Suprapubic skin (tissue), 4 donors: ENCODE measurements around the gene OTUB1. TPM values are rescaled to one million over a fixed set of nuclear protein-coding genes. Genes with fewer than 3 reads are reported as not detected.
"Not testable (repeated sequence)": the region's sequence is repeated elsewhere in the genome, so short reads cannot be mapped to it uniquely, and the experiment has no call there.

Experiments used
- DNase-seq, 2 donors: peaks; one replicate each; pipeline ENCODE4 v3.0.0-alpha.2; 2019; ENCODE audit warnings: low spot score in 2 of 2
- H3K27ac ChIP-seq: fragments of 200-600 bp; sonication (generic); one replicate; pipeline ENCODE4 v1.5.1; 2019
- H3K27me3 ChIP-seq: fragments of 200-600 bp; sonication (generic); one replicate; pipeline ENCODE4 v1.5.1; 2019
- H3K36me3 ChIP-seq: fragments of 200-600 bp; sonication (generic); one replicate; pipeline ENCODE4 v1.5.1; 2019
- H3K4me1 ChIP-seq: fragments of 200-600 bp; sonication (generic); one replicate; pipeline ENCODE4 v1.5.1; 2019
- H3K4me3 ChIP-seq: fragments of 200-600 bp; sonication (generic); one replicate; pipeline ENCODE4 v1.5.1; 2019; ENCODE audit warnings: mild to moderate bottlenecking
- H3K9me3 ChIP-seq: fragments of 200-600 bp; sonication (generic); one replicate; pipeline ENCODE4 v1.5.1; 2019
- EP300 ChIP-seq: sonication (generic); formaldehyde crosslinking; IDR thresholded peaks from one replicate; pipeline ENCODE4 v1.6.1; 2017; ENCODE audit warnings: antibody characterized with exemption
- POLR2A ChIP-seq, 2 donors: fragments of 450-650 bp; IDR thresholded peaks; one replicate each; pipeline ENCODE4 v1.6.1; 2017; ENCODE audit warnings: antibody characterized with exemption in 2 of 2, mild to moderate bottlenecking in 2 of 2, moderate library complexity in 2 of 2
- POLR2AphosphoS5 ChIP-seq, 3 donors: sonication (generic); formaldehyde crosslinking; IDR thresholded peaks; one replicate each; pipeline ENCODE4 v1.6.1; 2017; ENCODE audit warnings: antibody characterized with exemption in 3 of 3
- WGBS: methylation state at CpG from one replicate; pipeline ENCODE4 v1.1.5; 2018; 5-methylcytosine and 5-hydroxymethylcytosine counted together
- total RNA-seq, 4 donors: library from RNA; depleted of rRNA; stranded (reverse); fragments of >200 nt; gene quantifications; one replicate each; pipeline ENCODE4 v1.1.0, GENCODE V29; 2016
- TF ChIP-seq, protein P1 (sequence below), 2 donors: fragments of 200-600 bp in 1 of 2; fragments of 450-650 bp in 1 of 2; sonication (generic) in 1 of 2; IDR thresholded peaks; one replicate each; pipeline ENCODE4 v1.5.1; 2016 to 2019; ENCODE audit warnings: antibody characterized with exemption in 2 of 2, mild to moderate bottlenecking in 1 of 2, moderate library complexity in 1 of 2

The OTUB1 gene
- total RNA-seq, 4 donors from 2014 or later, result 78.4 to 117 (median 93.5) TPM

DNA sequence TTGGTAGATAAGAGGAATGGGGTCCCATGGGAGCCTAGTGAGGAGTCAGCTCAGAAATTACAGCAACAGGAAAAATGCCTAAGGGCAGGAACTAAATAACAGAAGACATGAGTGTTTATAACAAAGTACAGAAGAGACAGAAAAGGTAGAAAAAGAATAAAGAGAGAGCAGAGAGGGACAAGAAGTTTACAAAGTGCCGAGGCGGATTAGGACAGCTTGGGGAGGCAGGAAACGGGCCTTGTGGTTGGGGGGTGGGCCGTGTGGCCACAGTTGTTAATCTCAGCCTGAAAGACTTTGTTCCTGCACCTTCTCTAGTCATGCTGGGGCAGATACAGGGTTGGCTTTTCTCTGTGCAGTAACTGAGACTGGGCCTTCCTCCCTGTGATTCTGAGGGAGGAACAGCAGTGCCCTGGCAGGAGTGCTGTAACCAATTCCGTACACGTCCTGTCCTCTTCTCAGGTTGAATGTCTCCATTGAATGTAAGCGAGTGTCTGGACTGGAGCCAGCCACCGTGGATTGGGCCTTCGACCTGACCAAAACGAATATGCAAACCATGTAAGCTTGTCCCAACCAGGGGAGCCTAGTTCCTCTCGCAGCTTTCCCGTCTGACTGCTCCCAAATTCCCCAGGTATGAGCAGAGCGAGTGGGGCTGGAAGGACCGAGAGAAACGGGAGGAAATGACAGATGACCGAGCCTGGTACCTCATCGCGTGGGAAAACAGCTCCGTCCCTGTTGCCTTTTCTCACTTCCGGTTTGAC lies 34.3 kb upstream of the OTUB1 start:
- Histone ChIP-seq H3K27me3 (no peaks in the 10 kb centered on the region), H3K9me3 (no peaks in the 10 kb centered on the region), H3K4me1 (peaks cover 17% of the 10 kb centered on the region), H3K27ac (peak overlapping the region; percentile 59), H3K4me3 (peak overlapping the region; percentile 1), H3K36me3 (peaks cover 41% of the 10 kb centered on the region)
- TF ChIP-seq POLR2A (IDR thresholded peaks at IDR 0.05), result no peak
- TF ChIP-seq EP300, result no peak
- TF ChIP-seq, protein P1, sequence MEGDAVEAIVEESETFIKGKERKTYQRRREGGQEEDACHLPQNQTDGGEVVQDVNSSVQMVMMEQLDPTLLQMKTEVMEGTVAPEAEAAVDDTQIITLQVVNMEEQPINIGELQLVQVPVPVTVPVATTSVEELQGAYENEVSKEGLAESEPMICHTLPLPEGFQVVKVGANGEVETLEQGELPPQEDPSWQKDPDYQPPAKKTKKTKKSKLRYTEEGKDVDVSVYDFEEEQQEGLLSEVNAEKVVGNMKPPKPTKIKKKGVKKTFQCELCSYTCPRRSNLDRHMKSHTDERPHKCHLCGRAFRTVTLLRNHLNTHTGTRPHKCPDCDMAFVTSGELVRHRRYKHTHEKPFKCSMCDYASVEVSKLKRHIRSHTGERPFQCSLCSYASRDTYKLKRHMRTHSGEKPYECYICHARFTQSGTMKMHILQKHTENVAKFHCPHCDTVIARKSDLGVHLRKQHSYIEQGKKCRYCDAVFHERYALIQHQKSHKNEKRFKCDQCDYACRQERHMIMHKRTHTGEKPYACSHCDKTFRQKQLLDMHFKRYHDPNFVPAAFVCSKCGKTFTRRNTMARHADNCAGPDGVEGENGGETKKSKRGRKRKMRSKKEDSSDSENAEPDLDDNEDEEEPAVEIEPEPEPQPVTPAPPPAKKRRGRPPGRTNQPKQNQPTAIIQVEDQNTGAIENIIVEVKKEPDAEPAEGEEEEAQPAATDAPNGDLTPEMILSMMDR (IDR thresholded peaks at IDR 0.05), result no peak
- no peak for TF ChIP-seq POLR2AphosphoS5 (IDR thresholded peaks at IDR 0.05)
- whole genome bisulfite sequencing, result 65% methylated on average over 20 of the region's 20 CpGs
- DNase-seq, result no peak

DNA sequence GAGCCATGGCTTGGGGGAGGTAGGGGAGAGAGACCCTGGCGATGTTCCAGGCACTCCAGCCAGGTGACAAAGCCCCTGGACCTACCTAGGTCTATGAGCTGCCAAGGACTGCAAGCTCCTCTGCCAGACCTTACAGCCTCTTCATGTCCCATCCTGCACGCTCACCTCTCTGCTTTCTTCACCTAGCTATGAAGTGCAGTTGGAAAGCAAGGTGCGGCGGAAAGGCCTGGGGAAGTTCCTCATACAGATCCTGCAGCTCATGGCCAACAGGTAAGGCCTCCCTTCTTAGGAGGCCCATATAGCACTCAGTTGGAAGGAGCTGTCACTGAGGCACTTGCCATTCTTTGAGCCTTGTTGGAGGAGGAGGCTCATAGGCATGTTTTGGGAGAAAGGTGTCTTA lies 33.7 kb upstream of the OTUB1 start:
- H3K27ac ChIP-seq, result peak overlapping the region; percentile 59
- no peaks in the 10 kb centered on the region for H3K27me3 ChIP-seq
- no peak for DNase-seq
- H3K36me3 ChIP-seq, result peaks cover 38% of the 10 kb centered on the region
- 37% methylated on average over 4 of the region's 4 CpGs for whole genome bisulfite sequencing
- TF ChIP-seq POLR2A (IDR thresholded peaks at IDR 0.05) (no peak), POLR2AphosphoS5 (IDR thresholded peaks at IDR 0.05) (no peak), EP300 (no peak)
- TF ChIP-seq, protein P1 (IDR thresholded peaks at IDR 0.05), result no peak
- no peaks in the 10 kb centered on the region for H3K9me3 ChIP-seq
- H3K4me1 ChIP-seq, result peaks cover 19% of the 10 kb centered on the region
- peak overlapping the region; percentile 1 for H3K4me3 ChIP-seq

DNA sequence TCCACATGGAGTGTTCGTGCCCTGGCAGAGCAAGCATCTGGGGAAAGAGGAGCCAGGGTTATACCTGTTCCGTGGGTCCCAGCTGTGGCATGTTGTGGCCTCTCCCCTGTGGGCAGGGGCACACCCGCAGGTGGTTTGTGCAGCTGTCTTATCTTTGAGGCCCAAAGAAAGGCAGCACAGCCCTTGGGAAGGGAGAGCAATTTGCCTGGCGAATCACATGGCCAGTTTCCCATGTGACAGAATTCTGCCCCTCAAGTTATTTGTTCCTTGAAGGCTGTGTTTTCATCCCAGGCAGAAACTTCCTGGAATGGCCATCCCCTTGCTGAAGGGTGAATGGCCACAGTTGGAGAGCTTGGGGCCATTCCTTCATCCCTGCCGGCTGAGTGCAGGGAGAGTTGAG lies 28.2 kb upstream of the OTUB1 start:
- Histone ChIP-seq H3K4me1 (peaks cover 37% of the 10 kb centered on the region), H3K27me3 (no peaks in the 10 kb centered on the region), H3K9me3 (no peaks in the 10 kb centered on the region), H3K27ac (no peak overlapping the region), H3K36me3 (peaks cover 28% of the 10 kb centered on the region), H3K4me3 (no peak overlapping the region)
- TF ChIP-seq, protein P1 (IDR thresholded peaks at IDR 0.05), result no peak
- TF ChIP-seq POLR2AphosphoS5 (IDR thresholded peaks at IDR 0.05), result no peak
- DNase-seq, result no peak
- WGBS, result 56% methylated on average over 2 of the region's 5 CpGs

DNA sequence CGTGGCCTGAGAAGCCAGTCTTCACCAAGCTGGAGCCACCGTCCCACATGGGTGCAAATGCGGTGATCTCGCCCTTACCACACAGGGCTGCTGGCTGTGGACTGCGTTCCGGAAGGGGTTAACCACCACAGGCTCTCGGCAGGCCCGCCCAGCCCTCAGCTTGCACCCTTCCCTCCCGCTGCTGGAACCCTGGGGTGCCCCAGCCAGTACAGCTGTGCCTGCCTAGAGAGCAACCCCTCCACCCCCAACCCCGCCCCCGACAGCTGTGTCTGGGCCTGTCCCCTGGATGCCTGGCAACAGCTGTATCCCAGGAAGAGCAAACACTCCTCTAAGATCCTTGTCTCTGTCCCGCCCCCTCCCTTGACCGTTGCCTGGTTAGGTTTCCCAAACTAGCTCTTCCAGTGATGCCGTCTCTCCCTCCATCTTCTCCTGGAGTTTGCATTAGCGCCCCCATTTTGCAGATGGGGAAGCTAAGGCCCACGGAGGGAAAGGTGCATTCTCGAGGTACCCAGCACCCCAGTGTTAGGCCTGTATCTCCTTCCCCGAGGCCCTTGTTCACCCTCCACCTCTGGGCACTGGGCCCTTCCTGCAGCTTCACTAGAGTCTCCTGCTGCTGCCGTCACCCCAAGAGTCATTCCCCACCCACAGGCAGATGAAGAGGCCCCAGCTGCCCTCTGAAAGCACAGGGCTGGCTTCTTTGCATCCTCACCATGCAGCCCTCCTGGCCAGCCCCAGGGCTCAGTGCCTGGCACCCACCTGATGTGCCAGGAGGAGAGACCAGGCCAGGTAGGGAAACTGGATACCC lies 24.4 kb upstream of the OTUB1 start:
- TF ChIP-seq POLR2A (IDR thresholded peaks at IDR 0.05), result no peak
- TF ChIP-seq, protein P1 (IDR thresholded peaks at IDR 0.05), result no peak
- TF ChIP-seq POLR2AphosphoS5 (IDR thresholded peaks at IDR 0.05), result no peak
- Histone ChIP-seq H3K4me3 (no peak overlapping the region), H3K27me3 (no peaks in the 10 kb centered on the region), H3K4me1 (peaks cover 32% of the 10 kb centered on the region), H3K27ac (no peak overlapping the region), H3K36me3 (no peaks in the 10 kb centered on the region), H3K9me3 (no peaks in the 10 kb centered on the region)
- no peak for DNase-seq
- WGBS, result 15% methylated on average over 8 of the region's 19 CpGs

DNA sequence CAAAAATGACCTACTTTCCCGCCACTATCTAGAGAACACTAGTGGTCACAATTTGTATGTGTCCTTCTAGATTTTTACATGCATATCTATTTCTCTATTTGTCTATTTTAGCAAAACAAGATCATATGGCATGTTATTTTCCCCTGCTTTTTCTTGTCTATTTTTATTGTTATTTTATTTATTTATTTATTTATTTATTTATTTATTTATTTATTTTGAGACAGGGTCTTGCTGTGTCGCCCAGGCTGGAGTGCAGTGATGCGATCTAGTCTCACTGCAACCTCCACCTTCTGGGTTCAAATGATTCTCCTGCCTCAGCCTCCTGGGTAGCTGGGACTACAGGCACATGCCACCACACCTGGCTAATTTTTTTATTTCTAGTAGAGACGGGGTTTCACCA lies 22.3 kb upstream of the OTUB1 start:
- WGBS, result over 99% methylated on average over 4 of the region's 4 CpGs
- H3K4me3 ChIP-seq, H3K27ac ChIP-seq, H3K9me3 ChIP-seq, H3K27me3 ChIP-seq, DNase-seq, H3K36me3 ChIP-seq: not testable (repeated sequence)
- H3K4me1 ChIP-seq, result peaks cover 19% of the 10 kb centered on the region
